HTR-8/SVneo (cell line): ENCODE measurements around the gene IFNL2.
"Not testable (repeated sequence)": the region's sequence is repeated elsewhere in the genome, so short reads cannot be mapped to it uniquely, and the experiment has no call there.

Experiments used
- DNase-seq: peaks from one replicate; pipeline ENCODE4 v3.0.0; 2011; ENCODE audit warnings: low spot score, mixed read lengths; ENCODE audit not compliant: insufficient read length
- FAIRE-seq: peaks from 2 replicates; lab custom pipeline; 2011; peaks lifted over from hg19 to GRCh38; lab: Jason Lieb, UNC

Gene IFNL2

DNA sequence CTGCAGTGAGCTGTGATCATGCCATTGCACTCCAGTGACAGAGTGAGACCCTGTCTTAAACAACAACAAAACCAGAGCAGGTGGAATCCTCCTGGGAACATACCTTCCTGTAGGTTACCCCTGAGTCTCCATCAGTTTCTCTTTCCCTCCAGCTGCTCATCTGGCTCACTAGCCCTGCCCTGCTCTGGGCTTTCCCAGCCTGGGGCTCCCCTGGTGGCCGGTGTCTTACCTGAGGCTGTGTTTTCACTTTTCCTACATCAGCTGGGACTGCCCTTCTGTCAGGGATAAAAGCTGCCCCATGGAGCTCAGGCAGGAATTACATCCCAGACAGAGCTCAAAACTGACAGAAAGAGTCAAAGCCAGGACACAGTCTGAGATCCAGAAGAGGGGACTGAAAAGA, at the start of gene IFNL2:
Gene IFNL2, plus strand, starts transcription at position 312 of the 400 bp plus-strand sequence. CDS start 173 bp downstream, outside the sequence.
- peak; percentile 74 for FAIRE-seq
- not testable (repeated sequence) for DNase-seq

GRCh38 chr19:39219108-39219507, 49.1 kb upstream of the IFNL2 start:
- not testable (repeated sequence) for FAIRE-seq, DNase-seq

DNA sequence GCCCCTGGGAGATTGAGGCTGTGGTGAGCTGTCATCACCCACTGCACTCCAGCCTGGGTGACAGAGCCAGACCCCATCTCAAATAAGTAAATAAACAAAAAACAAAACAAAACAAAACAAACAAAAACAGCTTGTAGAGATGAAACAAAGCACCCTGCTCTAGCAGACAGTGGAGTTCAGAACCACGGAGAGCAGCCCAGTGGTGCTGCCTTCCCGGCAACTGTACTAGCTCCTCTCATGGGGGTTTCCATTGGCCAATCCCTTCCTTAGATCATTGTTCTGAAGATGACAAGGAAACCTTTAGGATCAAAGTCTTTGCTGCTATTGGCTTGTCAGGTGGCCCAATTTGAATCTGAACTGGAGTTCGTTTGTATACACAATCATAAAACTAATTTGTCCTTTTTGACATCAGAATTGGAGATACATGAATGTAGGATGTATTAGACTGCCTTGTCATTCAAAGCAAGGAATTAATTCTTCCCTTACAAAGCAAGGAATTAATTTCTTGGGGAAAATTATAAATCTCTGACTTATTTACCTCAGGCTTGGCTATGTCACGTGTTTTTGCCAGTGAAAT, 44.4 kb upstream of the IFNL2 start:
- FAIRE-seq (no peak), DNase-seq (peak; percentile 49)

DNA sequence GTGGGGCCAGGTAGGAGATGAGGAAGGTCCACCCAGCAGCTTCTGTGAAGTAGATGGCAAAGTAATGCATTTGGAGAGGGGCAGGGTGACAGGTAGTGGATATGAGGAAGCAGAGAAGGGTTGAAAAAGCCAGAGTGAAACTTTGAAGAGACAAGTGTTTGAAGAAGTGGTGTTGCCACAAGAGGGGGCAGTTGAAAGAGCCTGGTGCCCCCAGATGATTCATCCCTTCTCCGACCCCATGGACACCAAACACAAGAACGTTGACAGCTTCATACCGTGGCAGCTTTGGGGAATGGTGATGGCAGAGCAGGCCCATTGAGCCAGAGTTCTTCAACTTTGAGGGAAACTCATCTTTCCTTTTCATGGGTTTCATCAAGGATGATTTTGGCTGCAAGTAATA, 43.3 kb upstream of the IFNL2 start:
- no peak for FAIRE-seq
- DNase-seq = no peak

DNA sequence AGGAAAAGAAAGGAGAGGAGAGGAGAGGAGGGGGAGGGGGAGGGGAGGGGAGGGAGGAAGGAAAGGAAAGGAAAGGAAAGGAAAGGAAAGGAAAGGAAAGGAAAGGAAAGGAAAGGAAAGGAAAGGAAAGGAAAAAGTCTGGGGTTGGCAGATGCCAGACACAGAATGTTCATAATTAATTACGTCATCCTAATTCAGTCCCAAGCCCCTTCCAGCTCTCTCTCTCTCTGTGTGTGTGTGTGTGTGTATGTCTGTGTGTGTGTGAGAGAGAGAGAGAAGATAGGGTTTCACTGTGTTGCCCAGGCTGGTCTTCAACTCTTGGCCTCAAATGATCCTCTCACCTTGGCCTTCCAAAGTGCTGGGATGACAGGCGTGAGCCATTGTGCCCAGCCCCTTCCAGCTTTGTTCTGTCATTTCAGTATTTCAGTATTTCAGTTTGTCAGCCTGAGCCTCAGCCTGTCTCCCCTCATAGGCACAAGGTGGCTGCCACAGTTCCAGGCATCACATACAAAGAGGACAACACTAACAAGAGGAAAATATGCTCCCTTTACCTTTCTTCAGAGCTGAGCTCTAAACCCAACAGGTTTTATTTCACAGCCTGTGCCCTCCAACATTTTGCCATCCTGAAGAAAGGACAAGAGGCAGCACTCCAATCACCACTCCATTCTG, 38.0 kb upstream of the IFNL2 start:
- DNase-seq (no peak), FAIRE-seq (no peak)

- FAIRE-seq = peak; percentile 28
- DNase-seq = no peak
Measured at GRCh38 chr19:39232708-39233107, 35.5 kb upstream of the IFNL2 start.

DNA sequence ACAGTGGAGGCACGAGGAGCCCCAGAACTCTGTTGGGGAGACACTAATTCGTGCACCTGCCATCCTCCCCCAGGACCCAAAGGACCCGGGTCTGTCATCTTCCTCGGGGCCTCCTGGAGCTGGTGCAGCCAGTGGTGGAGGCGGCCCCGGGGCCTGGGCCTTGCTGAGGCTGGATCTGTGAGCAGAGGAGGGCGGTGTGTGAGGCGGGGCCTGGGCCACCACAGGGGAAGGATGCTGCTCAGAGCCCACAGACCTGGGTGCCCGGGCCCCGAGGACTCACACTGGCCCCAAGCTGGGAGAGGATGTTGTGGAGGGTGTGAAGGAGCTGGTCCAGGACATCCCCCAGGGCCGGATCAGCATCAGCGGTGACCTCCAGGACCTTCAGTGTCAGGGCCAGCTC, 31.7 kb upstream of the IFNL2 start:
- FAIRE-seq (no peak), DNase-seq (no peak)

- no peak for FAIRE-seq
- DNase-seq = peak; percentile 48
Measured at GRCh38 chr19:39237200-39238184, 30.7 kb upstream of the IFNL2 start.

- DNase-seq (no peak), FAIRE-seq (no peak)
Measured at GRCh38 chr19:39238209-39238608, 30.0 kb upstream of the IFNL2 start.

DNA sequence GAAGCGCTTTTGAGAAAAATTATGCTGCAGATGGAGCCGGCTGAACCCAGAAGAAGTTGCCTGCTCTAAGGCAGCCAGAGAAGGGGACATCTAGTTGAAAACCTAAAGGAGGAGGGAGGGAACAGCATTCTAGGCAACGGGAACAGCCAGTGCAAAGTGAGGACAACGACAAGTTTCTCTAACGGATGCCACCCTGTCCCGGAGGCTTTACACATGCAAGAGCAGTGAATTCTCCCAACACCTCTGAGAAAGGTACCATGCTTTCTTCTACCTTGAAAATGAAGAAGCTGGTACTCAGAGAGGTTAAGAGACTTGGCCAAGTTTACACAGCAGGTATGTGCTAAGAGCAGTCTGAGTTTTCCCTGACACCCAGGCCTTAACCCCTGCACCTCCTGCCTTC, 29.3 kb upstream of the IFNL2 start:
- no peak for FAIRE-seq
- no peak for DNase-seq

DNA sequence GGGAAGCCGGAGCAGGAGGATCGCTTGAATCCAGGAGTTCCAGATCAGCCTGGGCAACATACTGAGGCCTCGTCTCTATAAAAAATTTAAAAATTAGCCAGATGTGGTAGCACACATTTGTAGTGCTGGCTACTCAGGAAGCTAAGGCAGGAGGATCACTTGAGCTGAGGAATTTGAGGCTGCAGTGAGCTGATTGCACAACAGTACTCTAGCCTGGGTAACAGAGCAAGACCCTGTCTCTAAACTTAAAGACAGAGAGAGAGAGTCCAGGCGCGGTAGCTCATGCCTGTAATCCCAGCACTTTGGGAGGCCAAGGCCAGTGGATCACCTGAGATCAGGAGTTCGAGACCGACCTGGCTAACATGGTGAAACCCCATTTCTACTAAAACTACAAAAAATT, 27.8 kb upstream of the IFNL2 start:
- FAIRE-seq (no peak), DNase-seq (no peak)

DNA sequence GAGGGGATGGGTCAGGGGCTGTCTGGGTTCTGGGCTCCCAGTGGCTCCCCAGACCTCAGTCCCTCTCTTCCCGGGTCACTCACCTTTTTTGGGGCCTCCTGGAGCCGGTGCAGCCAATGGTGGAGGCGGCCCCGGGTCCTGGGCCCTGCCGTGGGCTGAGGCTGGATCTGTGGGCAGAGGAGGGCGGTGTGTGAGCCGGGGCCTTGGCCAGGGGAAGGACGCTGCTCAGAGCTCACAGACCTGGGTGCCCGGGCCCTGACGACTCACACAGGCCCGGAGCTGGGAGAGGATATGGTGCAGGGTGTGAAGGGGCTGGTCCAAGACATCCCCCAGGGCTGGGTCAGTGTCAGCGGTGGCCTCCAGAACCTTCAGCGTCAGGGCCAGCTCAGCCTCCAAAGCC, 24.5 kb upstream of the IFNL2 start:
- DNase-seq, FAIRE-seq: not testable (repeated sequence)

- FAIRE-seq = peak; percentile 31
- DNase-seq = not testable (repeated sequence)
Measured at GRCh38 chr19:39244410-39245100, 23.6 kb upstream of the IFNL2 start, which contains the start of gene IFNL3. Gene IFNL3, minus strand, starts transcription at chr19:39245006. Its CDS starts 39 bp downstream, at chr19:39244967.

- FAIRE-seq = peak; percentile 23
- DNase-seq = not testable (repeated sequence)
Measured at GRCh38 chr19:39245166-39245565, 23.0 kb upstream of the IFNL2 start.

DNA sequence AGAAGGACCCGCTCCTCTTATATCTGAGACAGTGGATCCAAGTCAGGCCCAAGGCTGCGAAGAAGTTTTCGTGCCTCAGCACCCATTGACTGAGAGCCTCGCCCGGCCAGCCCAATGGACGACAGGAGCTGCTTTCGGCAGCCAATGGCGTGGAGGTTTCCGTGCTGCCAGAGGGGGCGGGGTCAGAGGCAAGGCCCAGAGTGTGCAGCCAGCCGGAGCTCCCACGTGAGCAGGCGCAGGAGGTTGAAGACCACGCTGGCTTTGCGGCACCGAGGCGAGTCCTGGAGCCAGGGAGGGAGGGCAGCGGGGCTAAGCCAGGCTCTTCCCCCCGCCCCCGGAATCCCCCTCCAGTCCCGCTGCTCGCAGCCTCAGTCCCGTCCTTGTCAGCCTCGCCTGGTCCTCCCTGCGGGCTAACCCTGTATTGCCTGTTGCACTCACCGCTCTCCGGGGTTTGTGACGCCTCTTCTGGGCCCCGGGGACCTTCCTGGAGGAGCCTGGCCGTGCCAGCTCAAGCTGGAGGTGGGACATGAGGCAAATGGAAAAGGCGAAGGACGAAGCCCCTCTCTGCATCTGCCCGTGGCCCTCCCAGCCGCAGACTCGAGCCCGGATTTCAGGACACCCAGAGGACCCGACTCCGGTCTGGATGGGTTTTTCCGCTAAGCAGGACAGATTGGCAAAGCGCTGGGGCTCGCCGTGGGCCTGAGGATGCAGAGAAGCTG, 21.1 kb upstream of the IFNL2 start:
- FAIRE-seq (no peak), DNase-seq (no peak)

DNA sequence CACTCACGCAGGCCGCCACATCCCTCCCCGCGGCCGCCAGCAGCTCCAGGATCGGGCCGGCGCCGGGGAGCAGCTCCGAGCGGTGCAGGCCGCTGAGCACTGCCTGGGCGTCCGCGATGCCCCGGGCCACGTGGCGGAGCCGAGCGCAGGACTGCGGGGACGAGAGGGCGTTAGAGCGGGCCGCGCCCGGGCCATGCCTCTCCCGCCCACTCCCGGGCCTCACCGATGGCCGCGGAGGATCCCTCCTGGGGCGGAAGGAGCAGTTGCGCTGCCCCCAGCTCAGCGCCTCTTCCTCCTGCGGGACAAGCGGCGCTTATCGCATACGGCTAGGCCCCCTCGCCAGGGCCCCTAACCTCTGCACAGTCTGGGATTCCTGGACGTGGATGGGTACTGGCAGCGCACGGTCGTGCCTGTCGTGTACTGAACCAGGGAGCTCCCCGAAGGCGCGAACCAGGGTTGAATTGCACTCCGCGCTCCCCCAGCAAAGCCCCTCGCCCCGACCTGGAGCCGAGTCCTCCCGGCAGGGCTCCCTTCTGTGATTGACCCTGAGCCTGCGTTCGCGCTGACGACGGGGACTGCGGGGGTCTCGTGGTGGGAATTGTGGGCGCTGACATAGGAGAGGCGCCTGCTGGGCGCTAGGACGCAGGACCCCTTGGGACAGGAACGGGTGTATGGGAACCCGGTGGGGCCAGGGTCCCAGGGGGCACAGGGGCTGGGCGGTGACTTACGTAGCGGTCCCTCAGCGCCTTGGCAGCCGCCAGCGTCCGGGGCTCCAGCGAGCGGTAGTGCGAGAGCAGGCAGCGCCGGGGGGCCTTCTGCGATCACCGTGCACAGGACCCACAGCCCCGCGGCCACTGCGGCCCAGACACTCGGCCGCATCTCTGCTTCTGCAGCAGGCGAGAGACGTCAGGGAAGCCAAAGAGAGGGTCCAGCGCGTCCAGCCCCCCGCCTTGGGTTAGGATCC, 20.2 kb upstream of the IFNL2 start:
- no peak for FAIRE-seq
- no peak for DNase-seq

- no peak for FAIRE-seq
Measured at GRCh38 chr19:39248806-39249205, 19.4 kb upstream of the IFNL2 start, which contains the start of gene IFNL4. Gene IFNL4, minus strand, starts transcription at chr19:39248856.

DNA sequence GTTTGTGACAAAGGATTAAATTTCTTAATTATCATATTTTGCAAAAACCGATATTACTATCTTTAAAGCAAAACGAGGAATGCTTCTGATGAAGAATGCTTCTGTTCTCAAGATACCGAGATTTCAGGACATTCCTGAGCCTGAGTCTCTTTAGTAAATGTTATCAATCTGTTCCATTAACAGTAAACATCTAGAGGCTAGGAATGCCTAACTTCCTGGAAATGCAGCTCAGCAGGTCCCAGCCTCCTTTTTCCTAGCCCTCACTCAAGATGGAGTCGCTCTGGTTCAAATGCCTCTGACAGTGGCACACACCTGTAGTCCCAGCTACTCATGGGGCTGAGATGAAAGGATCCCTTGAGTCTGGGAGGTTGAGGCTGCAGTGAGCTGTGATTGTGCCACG, 17.1 kb upstream of the IFNL2 start:
- DNase-seq (no peak), FAIRE-seq (no peak)

More at GRCh38 chr19:39248806-39249205, 19.4 kb upstream of the IFNL2 start, which contains the start of gene IFNL4:
- no peak for DNase-seq
